Measurements from ENCODE around the gene MIX23.

The MIX23 gene

GRCh38 chr3:122407946-122408345 is 24.9 kb upstream of the MIX23 start:
- H3K4me3 ChIP-seq (ENCODE audit: low read length) = no peak overlapping the region
- TF ChIP-seq CTCF (conservative IDR thresholded peaks at IDR 0.05; ENCODE audit: low read depth, low read length) = no peak
- no peak for DNase-seq (ENCODE audit: low read depth)

GRCh38 chr3:122406198-122406597 is 23.2 kb upstream of the MIX23 start:
- no peak for TF ChIP-seq CTCF (conservative IDR thresholded peaks at IDR 0.05; ENCODE audit: low read depth, low read length)
- DNase-seq (ENCODE audit: low read depth) = no peak

GRCh38 chr3:122405015-122405414 is 22.0 kb upstream of the MIX23 start:
- TF ChIP-seq CTCF (conservative IDR thresholded peaks at IDR 0.05; ENCODE audit: low read depth, low read length) = no peak
- H3K4me3 ChIP-seq (ENCODE audit: low read length) = no peak overlapping the region
- no peak for DNase-seq (ENCODE audit: low read depth)

More at GRCh38 chr3:122406198-122406597, 23.2 kb upstream of the MIX23 start:
- no peak overlapping the region for H3K4me3 ChIP-seq (ENCODE audit: low read length)

GRCh38 chr3:122403489-122403888 is 20.5 kb upstream of the MIX23 start:
- no peak for TF ChIP-seq CTCF (conservative IDR thresholded peaks at IDR 0.05; ENCODE audit: low read depth, low read length)
- H3K4me3 ChIP-seq (ENCODE audit: low read length) = no peak overlapping the region
- no peak for DNase-seq (ENCODE audit: low read depth)

- DNase-seq (ENCODE audit: low read depth) = no peak
- TF ChIP-seq CTCF (conservative IDR thresholded peaks at IDR 0.05; ENCODE audit: low read depth, low read length) = no peak
- no peak overlapping the region for H3K4me3 ChIP-seq (ENCODE audit: low read length)
These were observed 15.9 kb upstream of the MIX23 start for GRCh38 chr3:122398920-122399319.

- no peak for DNase-seq (ENCODE audit: low read depth)
- TF ChIP-seq CTCF (conservative IDR thresholded peaks at IDR 0.05; ENCODE audit: low read depth, low read length) = no peak
These were observed 14.2 kb upstream of the MIX23 start for GRCh38 chr3:122397201-122397600.

GRCh38 chr3:122396511-122396910 is 13.5 kb upstream of the MIX23 start:
- no peak for TF ChIP-seq CTCF (conservative IDR thresholded peaks at IDR 0.05; ENCODE audit: low read depth, low read length)
- DNase-seq (ENCODE audit: low read depth) = no peak
- H3K4me3 ChIP-seq (ENCODE audit: low read length) = no peak overlapping the region

More at GRCh38 chr3:122397201-122397600, 14.2 kb upstream of the MIX23 start:
- H3K4me3 ChIP-seq (ENCODE audit: low read length) = no peak overlapping the region

All from retinal pigment epithelial cell (primary cell).